ENCODE measurements around the gene TGFB1. TPM values are rescaled to one million over a fixed set of nuclear protein-coding genes. Genes with fewer than 3 reads are reported as not detected.
"Not testable (repeated sequence)": the region's sequence is repeated elsewhere in the genome, so short reads cannot be mapped to it uniquely, and the experiment has no call there.

TGFB1 gene
- polyA plus RNA-seq, 4 donors, result 25.6 to 33.4 (median 30.1) TPM

DNA sequence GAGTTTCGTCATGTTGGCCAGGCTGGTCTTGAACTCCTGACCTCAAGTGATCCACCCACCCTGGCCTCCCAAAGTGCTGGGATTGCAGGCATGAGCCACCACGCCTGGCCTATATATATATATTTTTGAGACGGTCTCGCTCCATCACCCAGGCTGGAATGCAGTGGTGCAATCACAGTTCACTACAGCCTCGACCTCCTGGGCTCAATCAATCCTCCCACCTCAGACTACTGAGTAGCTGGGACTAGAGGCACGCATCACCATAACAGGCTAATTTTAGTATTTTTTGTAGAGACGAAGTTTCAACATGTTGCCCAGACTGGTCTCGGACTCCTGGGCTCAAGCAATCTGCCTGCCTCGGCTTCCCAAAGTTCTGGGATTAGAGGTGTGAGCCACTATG is 6.8 kb downstream of the TGFB1 start:
- DNase-seq (ENCODE audit: low read depth in 4 of 4, low spot score in 2 of 4), result not testable (repeated sequence)

DNA sequence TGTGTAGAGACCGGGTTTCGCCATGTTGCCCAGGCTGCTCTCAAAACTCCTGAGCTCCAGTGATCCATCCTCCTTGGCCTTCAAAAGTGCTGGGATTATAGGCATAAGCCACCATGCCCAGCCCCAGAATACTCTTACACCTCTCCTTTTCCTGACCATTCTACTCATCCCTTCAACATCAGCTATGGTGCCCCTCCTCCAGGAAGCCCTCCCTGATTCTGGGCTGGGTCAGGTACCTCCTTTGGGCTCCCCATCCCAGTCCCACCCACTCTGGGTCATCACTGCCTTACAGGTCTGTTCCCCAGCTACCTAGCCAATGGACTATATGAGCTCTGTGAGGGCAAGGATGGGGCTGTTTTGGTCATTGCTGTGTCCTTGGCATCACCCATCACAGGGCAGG is 9.6 kb downstream of the TGFB1 start:
- no peak for DNase-seq (ENCODE audit: low read depth in 4 of 4, low spot score in 2 of 4)

DNA sequence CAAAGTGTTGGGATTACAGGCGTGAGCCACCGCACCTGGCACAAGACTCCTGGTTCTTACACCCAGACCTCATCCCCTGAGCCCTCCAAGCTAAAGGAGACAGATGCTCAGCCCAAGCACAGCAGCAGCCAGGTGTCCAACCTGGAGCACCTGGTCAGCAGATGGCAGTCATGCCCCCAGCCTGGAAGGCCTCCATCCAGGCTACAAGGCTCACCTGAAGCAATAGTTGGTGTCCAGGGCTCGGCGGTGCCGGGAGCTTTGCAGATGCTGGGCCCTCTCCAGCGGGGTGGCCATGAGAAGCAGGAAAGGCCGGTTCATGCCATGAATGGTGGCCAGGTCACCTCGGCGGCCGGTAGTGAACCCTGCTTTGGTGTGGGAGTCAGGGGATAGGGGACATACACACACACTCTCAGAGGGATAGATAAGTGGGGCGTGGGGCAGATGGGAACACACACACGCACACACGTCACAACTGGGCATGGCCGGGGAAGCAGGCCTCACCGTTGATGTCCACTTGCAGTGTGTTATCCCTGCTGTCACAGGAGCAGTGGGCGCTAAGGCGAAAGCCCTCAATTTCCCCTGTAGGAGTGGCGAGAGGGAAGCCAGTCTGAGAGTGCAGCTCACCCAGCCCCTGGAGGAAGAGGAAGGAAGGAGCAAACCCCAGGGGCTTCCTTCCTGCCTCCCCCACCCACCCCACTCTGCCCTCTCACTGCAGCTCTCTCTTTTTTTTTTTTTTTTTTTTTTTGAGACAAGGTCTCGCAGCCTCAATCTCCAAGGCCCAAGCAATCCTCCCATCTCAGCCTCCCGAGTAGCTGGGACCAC is 11.8 kb downstream of the TGFB1 start:
- no peak for DNase-seq (ENCODE audit: low read depth in 4 of 4, low spot score in 2 of 4)

DNA sequence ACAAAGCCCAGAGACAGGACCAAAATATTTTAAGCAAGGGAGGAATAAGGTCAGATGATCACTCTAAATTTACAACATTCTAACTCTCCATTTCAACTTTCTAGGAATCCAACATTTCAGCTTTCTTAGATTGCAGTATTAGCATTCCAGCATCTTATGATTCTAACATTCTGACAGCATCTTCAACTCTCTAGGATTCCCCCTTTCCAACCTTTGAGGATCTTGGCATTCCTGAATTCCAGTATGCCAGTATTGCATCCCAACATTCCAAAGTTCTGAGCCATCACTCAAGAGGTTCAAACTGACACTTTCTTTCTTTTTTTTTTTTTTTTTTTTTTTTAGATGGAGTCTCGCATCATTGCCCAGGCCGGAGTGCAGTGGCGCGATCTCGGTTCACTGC is 13.8 kb downstream of the TGFB1 start:
- DNase-seq (ENCODE audit: low read depth in 4 of 4, low spot score in 2 of 4), result no peak

DNA sequence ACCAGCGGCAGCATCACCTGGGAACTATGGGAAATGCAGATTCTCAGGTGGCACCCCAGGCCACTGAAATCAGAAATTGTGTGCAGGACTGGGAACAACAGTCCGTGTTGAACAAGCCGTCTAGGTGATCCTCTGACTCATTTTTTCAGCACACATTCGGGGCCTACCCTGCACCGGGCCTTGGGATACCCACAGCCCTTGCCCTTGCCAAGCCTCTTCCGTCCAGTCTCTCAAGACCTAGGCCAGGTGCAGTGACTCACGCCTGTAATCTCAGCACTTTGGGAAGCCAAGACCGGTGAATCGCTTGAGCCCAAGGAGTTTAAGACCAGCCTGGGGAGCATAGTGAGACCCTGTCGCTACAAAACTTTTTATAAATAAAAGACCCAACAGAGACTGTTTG is 18.3 kb downstream of the TGFB1 start:
- no peak for DNase-seq (ENCODE audit: low read depth in 4 of 4, low spot score in 2 of 4)

DNA sequence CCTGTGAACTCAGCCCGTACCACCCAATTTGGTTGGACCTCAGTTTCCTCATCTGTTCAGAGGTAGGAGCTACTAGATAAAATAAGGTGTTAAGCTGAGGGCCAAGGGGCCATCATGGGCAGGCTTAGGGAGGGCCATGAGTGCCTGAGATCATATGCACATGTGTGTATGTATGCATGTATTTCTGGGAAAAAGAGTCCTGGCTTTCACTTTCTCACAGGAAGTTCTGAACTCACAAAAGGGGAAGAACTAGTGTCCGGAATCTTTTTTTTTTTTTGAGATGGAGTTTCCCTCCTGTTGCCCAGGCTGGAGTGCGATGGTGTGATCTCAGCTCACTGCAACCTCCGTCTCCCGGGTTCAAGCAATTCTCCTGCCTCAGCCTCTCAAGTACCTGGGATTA is 18.9 kb downstream of the TGFB1 start:
- DNase-seq (ENCODE audit: low read depth in 4 of 4, low spot score in 2 of 4), result no peak

DNA sequence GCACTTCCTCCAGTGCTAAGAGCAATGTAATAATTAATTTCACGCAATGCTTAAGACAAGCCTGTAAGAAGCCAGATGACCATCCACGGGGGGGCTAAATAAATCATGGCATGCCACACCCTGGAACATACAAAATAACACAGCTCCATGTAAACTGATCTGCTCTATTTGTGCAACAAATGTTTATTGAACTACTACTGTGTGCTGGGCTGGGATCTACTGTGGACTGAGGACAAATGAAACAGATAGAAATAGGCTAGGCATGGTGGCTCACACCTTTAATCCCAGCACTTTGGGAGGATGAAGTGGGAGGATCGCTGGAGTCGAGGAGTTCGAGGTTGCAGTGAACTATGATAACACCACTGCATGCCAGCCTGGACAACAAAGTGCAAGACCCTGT is 21.3 kb downstream of the TGFB1 start:
- no peak for DNase-seq (ENCODE audit: low read depth in 4 of 4, low spot score in 2 of 4)

DNA sequence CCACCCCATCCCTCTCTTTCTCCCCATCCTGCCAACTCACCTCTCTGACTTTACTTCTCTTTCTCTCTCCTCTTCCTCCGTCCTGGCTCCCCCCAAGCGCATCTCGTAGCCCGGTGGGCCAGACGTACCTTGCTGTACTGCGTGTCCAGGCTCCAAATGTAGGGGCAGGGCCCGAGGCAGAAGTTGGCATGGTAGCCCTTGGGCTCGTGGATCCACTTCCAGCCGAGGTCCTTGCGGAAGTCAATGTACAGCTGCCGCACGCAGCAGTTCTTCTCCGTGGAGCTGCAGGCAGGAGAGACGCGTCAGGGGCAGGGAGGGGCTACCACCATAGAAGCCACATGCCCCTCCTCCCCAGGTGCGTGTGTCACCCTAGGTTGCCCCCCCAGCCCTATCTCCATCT is 21.7 kb downstream of the TGFB1 start:
- DNase-seq (ENCODE audit: low read depth in 4 of 4, low spot score in 2 of 4), result no peak

DNA sequence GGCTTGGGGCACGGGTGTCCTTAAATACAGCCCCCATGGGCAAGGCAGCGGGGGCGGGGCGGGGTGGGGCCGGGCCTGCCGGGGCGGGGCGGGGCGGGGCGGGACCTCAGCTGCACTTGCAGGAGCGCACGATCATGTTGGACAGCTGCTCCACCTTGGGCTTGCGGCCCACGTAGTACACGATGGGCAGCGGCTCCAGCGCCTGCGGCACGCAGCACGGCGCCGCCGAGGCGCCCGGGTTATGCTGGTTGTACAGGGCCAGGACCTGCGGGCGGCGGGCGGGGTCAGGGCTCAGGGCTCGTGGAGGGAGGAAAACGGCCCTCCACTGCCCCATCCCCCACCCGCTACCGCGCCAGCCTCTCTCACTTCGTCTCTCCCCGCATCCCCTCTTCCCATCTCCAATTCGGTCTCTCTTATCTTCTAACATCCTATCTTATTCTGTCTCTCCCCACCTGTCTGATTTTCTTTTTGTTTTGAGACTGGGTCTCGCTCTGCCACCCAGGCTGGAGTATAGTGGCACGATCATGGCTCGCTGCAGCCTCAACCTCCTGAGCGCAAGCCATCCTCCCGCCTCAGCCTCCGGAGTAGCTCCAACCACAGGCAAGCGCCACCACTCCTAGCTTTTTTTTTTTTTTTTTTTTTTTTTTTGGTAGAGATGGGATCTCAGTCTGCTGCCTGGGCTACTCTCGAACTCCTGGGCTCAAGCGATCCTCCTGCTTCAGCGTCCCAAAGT is 22.6 kb downstream of the TGFB1 start:
- DNase-seq (ENCODE audit: low read depth in 4 of 4, low spot score in 2 of 4), result no peak

DNA sequence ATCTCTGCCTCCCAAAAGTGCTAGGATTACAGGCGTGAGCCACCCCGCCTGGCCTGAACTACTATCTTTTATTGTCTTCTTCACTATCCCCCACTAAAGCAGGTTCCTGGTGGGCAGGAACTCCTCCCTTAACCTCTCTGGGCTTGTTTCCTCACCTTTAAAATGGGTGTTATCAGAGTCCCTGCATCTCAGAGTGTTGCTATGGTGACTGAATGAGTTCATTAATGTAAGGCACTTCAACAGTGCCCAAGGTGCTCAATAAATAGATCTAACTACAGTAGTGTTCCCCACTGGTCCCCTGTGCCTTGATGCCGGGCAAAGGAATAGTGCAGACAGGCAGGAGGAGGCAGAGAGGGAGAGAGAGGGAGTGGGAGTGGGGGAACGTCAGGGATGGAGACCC is 23.2 kb downstream of the TGFB1 start:
- DNase-seq (ENCODE audit: low read depth in 4 of 4, low spot score in 2 of 4), result no peak

DNA sequence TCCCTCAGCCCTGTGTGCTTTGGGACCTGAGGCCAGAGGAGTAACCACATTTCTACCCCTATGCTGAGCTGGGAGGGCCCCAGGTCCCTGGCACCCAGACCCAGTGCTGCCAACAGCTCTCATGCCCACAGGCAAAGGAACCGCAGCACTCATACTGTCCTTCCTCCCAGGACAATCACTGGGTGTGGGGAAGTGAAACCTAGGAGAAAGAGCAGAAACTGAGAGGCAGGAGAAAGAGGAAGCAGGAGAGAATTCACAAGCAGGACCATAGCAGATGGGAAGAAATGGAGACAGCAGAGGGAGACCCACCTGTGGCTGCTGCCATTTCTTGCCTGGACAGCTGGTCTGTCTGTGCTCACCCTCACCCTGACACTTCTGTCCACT is 24.9 kb downstream of the TGFB1 start:
- DNase-seq (ENCODE audit: low read depth in 4 of 4, low spot score in 2 of 4), result no peak

DNA sequence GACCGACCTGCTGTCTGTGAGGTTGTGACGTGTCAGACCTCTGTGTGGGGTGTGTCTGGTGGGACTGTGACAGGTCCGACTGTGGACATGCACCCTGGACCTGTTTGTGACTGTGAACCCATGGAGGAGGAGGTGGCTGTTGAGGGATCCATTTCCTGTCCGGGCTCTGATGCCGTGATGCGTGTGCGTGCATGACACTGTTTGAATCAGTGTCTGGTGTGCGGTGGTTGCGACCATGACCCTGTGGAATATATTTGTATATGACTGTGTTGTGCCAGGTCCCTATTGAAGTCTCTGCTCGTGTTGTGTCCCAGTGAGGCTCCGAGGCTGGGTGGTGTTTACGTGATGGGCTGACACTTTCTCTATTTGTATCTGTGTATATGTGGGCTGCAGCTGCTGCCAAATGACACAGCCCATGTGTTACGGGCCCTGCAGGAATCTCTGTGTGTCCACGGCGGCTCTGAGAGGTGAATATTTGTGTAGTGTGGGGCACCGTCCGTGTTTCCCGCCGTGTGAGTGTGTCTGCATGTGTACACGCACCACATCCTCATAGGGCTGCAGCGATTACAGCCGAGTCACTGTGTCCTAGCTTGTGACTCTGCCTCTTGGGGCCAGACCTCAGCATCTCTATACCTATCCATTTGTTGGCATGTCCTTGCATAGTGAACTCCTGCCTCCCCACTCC is 25.4 kb downstream of the TGFB1 start:
- no peak for DNase-seq (ENCODE audit: low read depth in 4 of 4, low spot score in 2 of 4)

DNA sequence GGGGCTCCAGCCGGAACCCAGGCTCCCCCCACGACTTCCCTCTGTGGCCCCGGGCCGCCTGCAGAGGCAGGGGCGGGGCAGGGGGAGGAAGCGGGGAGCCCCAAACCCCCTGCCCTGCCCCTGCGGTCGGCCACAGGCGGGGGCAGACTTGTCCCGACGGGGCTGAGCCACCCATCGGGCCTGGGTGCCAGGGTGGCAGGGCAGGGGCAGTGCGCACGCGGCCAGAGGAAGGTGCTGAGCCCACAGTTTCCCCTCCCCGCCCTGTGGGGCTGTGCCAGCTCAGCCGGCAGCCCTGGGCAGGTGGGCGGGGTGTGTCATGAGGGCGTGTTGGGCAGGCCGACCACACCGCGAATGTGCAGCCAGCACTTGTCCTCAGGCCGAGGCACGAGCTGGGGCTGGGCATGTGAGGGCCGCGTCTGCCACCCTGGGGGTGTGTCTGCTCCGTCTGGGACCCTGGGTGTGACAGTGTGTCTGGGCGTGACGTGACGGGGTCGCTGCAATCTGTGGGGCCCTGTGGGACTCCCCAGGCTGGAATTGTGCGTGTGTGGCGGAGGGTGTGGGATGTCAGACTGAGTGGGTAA is 26.1 kb downstream of the TGFB1 start:
- no peak for DNase-seq (ENCODE audit: low read depth in 4 of 4, low spot score in 2 of 4)

DNA sequence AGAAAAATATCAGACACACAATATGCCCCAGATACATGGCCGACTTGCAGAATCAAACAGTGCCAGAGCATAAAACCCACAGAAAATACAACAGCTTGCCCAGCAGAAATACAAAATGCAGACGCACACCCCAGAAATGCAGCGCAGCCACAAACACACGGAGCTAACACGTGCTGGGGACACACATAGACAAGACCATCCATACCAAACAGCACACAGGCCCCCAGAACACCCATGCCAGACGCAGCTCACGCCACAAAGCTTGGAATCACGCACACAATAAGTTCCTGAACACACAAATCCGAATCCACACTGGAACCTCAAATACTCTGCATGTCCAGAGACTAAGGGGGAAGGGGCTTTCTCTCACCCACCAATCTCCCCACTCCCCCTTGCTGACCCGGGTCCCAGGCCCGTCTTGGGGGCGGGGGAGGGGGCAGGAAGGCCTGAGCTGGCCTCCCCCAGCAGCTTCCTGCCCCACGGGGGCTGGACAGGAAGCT is 26.6 kb downstream of the TGFB1 start:
- DNase-seq (ENCODE audit: low read depth in 4 of 4, low spot score in 2 of 4), result no peak

DNA sequence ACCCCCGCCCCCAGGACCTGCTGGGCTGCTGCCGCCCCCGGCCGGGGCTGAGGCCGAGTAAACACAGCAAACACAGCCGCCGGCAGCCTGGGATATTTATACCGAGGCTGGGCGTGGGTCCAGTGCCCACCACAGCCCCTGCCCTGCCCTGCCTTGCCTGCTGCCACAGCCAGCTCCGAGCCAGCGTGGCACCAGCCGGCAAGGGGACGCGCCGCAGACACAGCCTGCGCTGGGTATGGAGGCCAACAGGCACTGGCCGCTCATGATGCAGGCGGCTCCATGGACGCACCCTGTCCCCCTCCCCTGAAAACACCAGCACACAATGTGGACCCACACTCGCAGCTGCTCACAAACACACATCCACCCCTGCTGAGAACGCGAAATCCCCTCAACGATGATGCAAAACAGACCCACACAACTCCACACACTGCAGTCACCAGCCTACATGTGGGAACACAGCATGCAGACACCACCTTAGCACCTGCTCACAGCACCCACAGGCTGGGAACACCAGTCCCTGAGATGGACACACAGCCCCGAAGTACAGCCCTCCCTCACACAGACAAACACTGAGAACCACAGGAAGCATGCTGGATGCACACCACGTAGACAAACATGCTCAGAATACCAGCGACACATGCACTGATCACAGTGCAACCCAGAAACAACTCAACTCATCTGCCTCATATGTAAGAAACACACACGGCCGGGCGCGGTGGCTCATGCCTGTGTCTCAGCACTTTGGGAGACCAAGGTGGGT is 27.6 kb downstream of the TGFB1 start:
- no peak for DNase-seq (ENCODE audit: low read depth in 4 of 4, low spot score in 2 of 4)

DNA sequence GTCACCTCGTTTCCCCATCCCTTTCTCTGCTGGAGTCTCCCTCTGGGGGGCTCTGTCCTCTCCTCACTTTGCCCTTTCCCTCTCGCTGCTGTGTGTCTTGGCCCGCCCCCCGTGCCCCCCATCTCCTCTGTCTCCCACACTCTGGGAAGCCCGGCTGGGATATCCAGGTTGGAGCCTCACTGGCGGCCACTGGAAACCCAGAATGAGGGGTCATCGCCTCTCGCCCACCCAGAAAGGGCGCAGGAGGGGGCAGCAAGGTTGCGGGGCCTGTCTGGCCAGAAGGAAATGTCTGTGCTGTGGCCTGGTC is 28.1 kb downstream of the TGFB1 start:
- no peak for DNase-seq (ENCODE audit: low read depth in 4 of 4, low spot score in 2 of 4)

DNA sequence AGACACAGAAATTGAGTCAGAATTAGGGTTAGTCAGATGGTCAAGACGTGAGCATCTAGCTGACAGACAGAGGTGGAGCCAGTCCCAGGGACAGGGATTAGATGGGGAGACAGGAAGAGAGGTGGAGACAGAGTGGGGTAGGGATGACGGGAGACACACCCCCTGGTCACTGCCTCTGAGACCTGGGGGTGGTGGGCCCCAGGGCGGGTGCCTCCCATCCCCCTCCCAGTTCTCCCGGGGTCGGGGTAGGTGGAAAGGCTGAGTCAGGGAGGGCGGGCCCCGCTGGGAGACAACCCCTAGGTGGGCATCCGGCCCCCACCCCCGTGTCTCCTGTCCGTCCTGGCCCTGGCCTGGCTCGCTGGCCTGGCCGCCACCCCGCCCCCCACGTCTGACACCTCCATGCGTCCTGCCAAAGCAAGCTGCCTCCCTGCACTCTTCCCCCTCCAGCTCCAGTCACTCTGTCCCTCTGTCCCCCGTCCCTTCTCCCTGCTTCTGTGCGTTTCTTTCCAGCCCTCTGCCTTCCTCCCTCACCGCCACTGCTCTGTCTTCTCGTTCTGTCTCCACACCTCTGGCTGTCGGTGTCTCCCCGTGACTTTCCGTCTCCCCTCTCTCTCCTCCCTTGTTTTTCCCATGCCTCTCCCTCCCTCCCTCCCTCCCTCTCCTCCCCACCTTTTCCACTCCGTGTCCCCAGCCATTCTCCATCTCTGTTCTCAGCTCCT is 28.6 kb downstream of the TGFB1 start:
- DNase-seq (ENCODE audit: low read depth in 4 of 4, low spot score in 2 of 4), result no peak

DNA sequence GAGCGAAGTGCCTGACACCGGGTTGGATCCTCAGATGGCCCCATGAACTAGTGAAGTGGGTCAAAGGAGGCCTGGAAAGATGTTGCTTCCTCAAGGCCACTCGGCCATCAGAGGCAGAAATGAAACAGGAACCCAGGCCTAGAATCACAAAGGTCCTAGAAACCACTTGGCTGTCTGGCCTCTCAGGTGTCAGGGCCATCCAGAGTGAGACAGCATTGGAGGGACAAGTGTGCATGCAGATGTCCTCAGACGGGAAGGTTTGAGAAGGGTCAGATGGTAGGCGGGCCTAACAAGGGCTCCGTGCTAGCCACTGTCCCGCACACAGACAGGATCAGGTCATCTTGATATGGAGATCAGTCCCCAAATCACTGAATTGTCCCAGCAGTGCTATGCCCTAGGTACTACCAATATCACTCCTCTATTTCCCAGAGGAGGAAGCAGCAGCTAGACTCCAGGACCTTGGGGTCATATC is 29.5 kb downstream of the TGFB1 start:
- no peak for DNase-seq (ENCODE audit: low read depth in 4 of 4, low spot score in 2 of 4)

DNA sequence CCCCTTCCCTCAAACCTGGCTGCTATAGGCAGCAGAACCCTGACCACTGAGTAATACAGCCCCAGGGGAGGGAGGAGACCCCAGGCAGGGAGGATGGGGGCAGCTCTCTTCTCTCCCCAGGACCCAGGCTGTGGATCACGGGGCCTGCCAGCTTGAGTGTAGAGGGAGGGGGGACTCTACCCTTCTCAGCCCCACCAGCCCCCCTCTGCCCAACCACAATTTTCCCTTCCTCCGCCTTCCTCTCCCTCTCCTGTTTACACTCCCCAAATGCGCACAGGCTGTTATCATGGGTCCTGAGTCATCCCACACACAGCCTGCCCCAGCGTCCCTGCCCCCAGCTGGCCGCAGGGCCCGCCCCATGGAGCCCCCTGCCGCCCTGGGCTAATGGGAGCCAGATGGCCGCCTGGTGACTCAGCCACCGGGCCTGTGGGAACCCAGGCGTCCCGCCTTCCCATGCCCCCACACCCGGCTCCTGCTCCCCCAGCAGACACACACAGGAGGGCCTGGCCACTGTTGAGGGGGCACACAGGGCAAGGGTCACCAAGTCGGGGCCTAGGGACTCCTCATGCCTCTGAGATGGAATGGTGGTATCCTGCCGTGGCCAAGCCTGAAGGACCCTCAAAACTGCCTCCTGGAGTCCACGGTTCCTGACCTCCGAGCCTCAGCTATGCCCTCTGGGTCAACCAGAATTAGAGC is 30.1 kb downstream of the TGFB1 start:
- no peak for DNase-seq (ENCODE audit: low read depth in 4 of 4, low spot score in 2 of 4)
